B cell (primary cell): ENCODE measurements around the gene TARBP2.

ENCODE experiments used
- EZH2 ChIP-seq: IDR thresholded peaks from 2 replicates; pipeline ENCODE4 v1.6.1; 2012; ENCODE audit warnings: borderline replicate concordance, low read depth, mild to moderate bottlenecking, moderate library complexity, low read length; ENCODE audit not compliant: insufficient read depth, poor library complexity, severe bottlenecking
- TF ChIP-seq, protein P1 (sequence below): fragments of 200-600 bp; IDR thresholded peaks from one replicate; pipeline ENCODE4 v1.8.0; 2022; ENCODE audit warnings: antibody characterized with exemption, mild to moderate bottlenecking

- TF ChIP-seq, protein P1, sequence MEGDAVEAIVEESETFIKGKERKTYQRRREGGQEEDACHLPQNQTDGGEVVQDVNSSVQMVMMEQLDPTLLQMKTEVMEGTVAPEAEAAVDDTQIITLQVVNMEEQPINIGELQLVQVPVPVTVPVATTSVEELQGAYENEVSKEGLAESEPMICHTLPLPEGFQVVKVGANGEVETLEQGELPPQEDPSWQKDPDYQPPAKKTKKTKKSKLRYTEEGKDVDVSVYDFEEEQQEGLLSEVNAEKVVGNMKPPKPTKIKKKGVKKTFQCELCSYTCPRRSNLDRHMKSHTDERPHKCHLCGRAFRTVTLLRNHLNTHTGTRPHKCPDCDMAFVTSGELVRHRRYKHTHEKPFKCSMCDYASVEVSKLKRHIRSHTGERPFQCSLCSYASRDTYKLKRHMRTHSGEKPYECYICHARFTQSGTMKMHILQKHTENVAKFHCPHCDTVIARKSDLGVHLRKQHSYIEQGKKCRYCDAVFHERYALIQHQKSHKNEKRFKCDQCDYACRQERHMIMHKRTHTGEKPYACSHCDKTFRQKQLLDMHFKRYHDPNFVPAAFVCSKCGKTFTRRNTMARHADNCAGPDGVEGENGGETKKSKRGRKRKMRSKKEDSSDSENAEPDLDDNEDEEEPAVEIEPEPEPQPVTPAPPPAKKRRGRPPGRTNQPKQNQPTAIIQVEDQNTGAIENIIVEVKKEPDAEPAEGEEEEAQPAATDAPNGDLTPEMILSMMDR = no peak
- no peak for TF ChIP-seq EZH2
Measured at GRCh38 chr12:53462935-53463334, 38.1 kb upstream of the TARBP2 start.
